HG02938 (cell line): ENCODE results near the gene MFRP.

Experiments
- ATAC-seq: cut with Tn5 transposase; IDR thresholded peaks from one replicate; pipeline ENCODE4 v1.9.1; 2021; ENCODE audit warnings: mild to moderate bottlenecking, moderate library complexity; ENCODE audit not compliant: unreplicated experiment

Gene MFRP

DNA sequence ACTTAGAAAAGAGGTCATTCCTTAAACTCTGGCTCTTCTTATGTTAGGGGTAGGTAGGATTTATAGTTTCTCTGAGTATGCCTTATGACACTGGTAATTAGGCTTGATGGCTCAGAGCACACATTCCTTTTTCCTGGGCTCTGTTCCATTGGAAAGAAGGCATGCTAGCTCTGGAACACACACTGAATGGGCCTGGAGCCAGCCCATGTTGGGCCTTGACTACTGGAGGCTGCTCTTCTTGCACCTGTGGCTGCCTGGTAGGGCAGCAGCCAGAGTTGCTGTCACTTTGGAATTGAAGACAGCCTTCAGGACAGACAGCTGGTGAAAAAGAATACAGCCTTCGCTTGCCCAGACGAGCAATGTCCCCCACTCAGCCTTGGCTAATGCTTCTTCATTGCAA is 47.8 kb downstream of the MFRP start:
- ATAC-seq: no peak

DNA sequence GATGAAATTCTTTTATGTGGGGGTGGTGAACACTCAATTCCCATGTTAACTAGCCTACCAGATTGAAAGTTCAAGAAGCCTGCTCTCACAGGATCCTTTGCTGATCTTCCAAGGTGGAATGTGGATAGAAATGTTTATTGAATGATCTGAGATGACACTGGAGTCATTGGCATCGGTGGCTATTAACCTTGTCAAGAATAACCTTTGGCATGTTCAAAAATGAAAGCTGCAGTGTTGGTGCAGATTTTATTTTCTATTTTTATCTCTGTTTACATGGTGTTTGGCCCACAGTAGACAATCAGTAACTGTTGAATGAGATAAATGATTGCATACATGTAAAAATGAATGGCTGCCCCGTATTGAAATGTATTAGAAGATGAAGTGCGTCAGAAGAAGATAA is 48.6 kb downstream of the MFRP start:
- ATAC-seq: no peak

DNA sequence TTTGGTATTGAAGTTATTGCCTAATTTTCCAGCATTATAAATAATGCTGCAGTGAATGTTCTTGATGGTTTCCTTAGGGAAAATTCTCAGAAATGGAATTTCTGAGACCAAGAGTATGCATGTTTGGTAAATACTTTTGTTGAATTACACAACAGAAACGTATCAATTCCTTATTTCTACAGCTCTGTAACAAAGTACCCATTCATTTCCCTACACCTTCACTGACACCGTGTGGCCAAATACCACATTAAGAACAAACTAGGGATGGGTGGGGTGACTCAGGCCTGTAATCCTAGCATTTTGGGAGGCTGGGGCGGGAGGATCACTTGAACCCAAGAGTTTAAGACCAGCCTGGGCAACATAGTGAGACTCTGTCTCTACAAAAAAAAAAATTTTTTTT is 51.3 kb downstream of the MFRP start:
- ATAC-seq: no peak

DNA sequence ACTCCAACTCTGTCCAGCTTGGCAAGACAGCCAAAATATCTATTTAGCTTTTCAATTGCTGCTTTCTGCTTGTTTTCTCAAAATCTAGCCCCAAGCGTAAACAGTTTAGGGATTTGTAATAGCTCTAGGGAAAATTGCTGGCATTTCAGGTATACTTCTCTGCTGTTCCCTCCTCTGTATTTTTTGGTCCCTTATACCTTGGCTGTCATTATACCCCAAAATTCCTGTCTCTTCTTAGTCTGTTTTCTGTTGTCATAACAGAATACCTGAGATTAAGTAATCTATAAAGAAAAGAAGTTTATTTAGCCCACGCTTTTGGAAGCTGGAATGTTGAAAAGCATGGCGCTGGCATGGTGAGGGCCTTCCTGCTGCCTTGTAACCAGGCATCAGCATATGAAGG is 53.0 kb downstream of the MFRP start:
- no peak for ATAC-seq

DNA sequence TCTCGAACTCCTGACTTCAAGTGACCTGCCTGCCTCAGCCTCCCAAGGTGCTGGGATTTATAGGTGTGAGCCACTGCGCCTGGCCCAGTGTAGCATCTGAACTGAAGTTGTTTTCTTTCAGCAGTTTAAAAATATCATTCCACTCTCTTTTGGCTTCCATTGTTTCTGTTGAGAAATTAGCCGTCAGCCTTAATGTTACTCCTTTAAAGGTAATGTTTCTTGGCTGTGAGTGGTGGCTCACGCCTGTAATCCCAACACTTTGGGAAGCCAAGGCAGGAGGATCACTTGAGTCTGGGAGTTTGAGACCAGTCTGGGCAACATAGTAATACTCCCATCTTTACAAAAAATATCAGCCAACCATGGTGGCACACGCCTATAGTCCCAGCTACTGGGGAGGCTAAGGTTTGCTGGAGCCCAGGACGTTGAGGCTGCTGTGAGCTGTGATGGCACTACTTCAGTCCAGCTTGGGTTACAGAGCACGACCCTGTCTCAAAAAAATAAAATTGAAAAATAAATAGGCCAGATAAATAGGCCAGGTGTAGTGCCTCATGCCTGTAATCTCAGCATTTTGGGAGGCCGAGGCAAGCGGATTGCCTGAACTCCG is 55.5 kb downstream of the MFRP start:
- ATAC-seq: no peak
